MM.1S (cell line): ENCODE results near the gene HCST.

ENCODE experiments used
- DNase-seq: peaks from one replicate; pipeline ENCODE4 v3.0.0-alpha.2; 2015
- H2AFZ ChIP-seq: fragments of 300-600 bp; sonication (generic); 2 replicates; pipeline ENCODE4 v1.6.0; 2016; ENCODE audit warnings: antibody characterized with exemption, low read length
- H3F3A ChIP-seq: fragments of 300-600 bp; sonication (generic); 2 replicates; pipeline ENCODE4 v1.6.1; 2016; ENCODE audit warnings: mild to moderate bottlenecking, antibody characterized with exemption, low read length, moderate library complexity, mixed read lengths; ENCODE audit not compliant: insufficient read depth
- H3K27ac ChIP-seq: fragments of 300-600 bp; sonication (generic); 2 replicates; pipeline ENCODE4 v1.5.1; 2016; ENCODE audit warnings: mild to moderate bottlenecking, low read length
- H3K27me3 ChIP-seq: fragments of 300-600 bp; sonication (generic); replicated peaks from 2 replicates; pipeline ENCODE4 v1.6.0; 2016; ENCODE audit warnings: low read length; ENCODE audit not compliant: insufficient read depth
- H3K36me3 ChIP-seq: fragments of 300-600 bp; sonication (generic); replicated peaks from 2 replicates; pipeline ENCODE4 v1.6.1; 2016; ENCODE audit warnings: mild to moderate bottlenecking, low read length, mixed read lengths; ENCODE audit not compliant: insufficient read depth
- H3K4me1 ChIP-seq: fragments of 300-600 bp; sonication (generic); 2 replicates; pipeline ENCODE4 v1.6.1; 2016; ENCODE audit warnings: low read length, mixed read lengths
- H3K4me2 ChIP-seq: fragments of 300-600 bp; sonication (generic); 2 replicates; pipeline ENCODE4 v1.6.0; 2016; ENCODE audit warnings: low read depth, low read length
- H3K4me3 ChIP-seq: fragments of 300-600 bp; sonication (generic); 2 replicates; pipeline ENCODE4 v1.5.1; 2016; ENCODE audit warnings: low read length, mixed read lengths
- H3K79me2 ChIP-seq: fragments of 300-600 bp; sonication (generic); 2 replicates; pipeline ENCODE4 v1.6.1; 2016; ENCODE audit warnings: mixed run types, low read length, mixed read lengths
- H3K9ac ChIP-seq: fragments of 300-600 bp; sonication (generic); 2 replicates; pipeline ENCODE4 v1.6.1; 2016; ENCODE audit warnings: low read length, mixed read lengths
- H3K9me2 ChIP-seq: fragments of 300-600 bp; sonication (generic); replicated peaks from 2 replicates; pipeline ENCODE4 v1.6.1; 2016; ENCODE audit warnings: mild to moderate bottlenecking, low read length, mixed read lengths; ENCODE audit not compliant: insufficient read depth
- H3K9me3 ChIP-seq: fragments of 300-600 bp; sonication (generic); replicated peaks from 2 replicates; pipeline ENCODE4 v1.6.1; 2016; ENCODE audit warnings: mild to moderate bottlenecking, low read length, mixed read lengths; ENCODE audit not compliant: insufficient read depth
- H4K20me1 ChIP-seq: fragments of 300-600 bp; sonication (generic); 2 replicates; pipeline ENCODE4 v1.6.1; 2016; ENCODE audit warnings: mild to moderate bottlenecking, low read length, moderate library complexity, mixed read lengths; ENCODE audit not compliant: insufficient read depth
- EZH2 ChIP-seq: fragments of 300-600 bp; sonication (generic); optimal IDR thresholded peaks from 2 replicates; pipeline ENCODE3; 2017; ENCODE audit warnings: low read depth, mild to moderate bottlenecking, antibody characterized with exemption, low read length, mixed read lengths
- EZH2phosphoT487 ChIP-seq: fragments of 300-600 bp; sonication (generic); IDR thresholded peaks from 2 replicates; pipeline ENCODE4 v1.6.1; 2018; ENCODE audit warnings: antibody characterized with exemption, low read length
- TF ChIP-seq, protein P1 (sequence below): fragments of 300-600 bp; sonication (generic); IDR thresholded peaks from 2 replicates; pipeline ENCODE4 v1.5.1; 2016; ENCODE audit warnings: antibody characterized with exemption, low read length, mixed read lengths

HCST gene

DNA sequence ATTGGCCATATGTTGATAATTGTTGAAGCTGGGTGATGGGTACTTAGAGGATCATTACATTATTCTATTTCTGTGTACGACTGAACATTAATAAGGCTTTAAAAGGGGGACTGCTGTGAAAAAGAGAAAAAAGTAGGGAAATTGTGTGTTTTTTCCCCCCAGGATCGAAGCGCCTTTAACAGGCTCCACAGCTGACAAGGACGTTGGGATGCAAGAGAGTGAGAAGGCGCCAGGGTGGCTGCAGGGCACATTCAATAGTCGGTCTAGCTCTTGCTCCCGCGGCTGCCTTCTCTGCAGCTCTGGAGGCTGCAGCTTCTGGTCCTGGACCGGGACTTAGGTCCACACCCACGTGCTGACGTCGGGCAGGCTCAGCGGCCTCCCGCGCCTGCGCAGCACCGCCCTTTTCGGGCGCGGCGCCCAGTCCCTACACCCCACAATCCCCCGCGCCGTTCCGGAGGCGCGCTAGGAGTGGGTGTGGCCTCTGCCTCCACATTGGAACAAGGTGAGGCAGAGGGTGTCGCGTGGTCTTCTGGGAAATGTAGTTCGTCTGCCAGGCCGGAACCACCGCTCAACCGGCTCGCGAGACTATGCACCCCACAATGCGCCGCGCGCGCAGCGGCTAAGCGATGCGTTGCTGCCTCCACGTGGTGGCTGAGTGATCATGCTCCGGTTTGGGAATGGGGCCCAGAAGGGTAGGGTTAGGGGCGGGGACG, 29.0 kb downstream of the HCST start:
- H2AFZ ChIP-seq = peak overlapping the region; percentile 78
- H3K9me3 ChIP-seq = no peaks in the 10 kb centered on the region
- H4K20me1 ChIP-seq = no peaks in the 10 kb centered on the region
- H3K9me2 ChIP-seq = no peaks in the 10 kb centered on the region
- peaks cover 16% of the 10 kb centered on the region; the same call in 1 of the 2 replicates for H3K4me1 ChIP-seq
- TF ChIP-seq EZH2 = no peak
- TF ChIP-seq, protein P1, sequence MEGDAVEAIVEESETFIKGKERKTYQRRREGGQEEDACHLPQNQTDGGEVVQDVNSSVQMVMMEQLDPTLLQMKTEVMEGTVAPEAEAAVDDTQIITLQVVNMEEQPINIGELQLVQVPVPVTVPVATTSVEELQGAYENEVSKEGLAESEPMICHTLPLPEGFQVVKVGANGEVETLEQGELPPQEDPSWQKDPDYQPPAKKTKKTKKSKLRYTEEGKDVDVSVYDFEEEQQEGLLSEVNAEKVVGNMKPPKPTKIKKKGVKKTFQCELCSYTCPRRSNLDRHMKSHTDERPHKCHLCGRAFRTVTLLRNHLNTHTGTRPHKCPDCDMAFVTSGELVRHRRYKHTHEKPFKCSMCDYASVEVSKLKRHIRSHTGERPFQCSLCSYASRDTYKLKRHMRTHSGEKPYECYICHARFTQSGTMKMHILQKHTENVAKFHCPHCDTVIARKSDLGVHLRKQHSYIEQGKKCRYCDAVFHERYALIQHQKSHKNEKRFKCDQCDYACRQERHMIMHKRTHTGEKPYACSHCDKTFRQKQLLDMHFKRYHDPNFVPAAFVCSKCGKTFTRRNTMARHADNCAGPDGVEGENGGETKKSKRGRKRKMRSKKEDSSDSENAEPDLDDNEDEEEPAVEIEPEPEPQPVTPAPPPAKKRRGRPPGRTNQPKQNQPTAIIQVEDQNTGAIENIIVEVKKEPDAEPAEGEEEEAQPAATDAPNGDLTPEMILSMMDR = peak; percentile 96
- H3F3A ChIP-seq = peaks cover 3% of the 10 kb centered on the region; the same call in 1 of the 2 replicates
- peak; percentile 100 for DNase-seq
- no peak overlapping the region for H3K27ac ChIP-seq
- H3K27me3 ChIP-seq = peaks cover 21% of the 10 kb centered on the region
- H3K79me2 ChIP-seq = no peaks in the 10 kb centered on the region
- no peaks in the 10 kb centered on the region for H3K36me3 ChIP-seq
- H3K9ac ChIP-seq = peak overlapping the region; percentile 11; the same call in 1 of the 2 replicates
- H3K4me2 ChIP-seq = peak overlapping the region; percentile 71
- H3K4me3 ChIP-seq = peak overlapping the region; percentile 39

DNA sequence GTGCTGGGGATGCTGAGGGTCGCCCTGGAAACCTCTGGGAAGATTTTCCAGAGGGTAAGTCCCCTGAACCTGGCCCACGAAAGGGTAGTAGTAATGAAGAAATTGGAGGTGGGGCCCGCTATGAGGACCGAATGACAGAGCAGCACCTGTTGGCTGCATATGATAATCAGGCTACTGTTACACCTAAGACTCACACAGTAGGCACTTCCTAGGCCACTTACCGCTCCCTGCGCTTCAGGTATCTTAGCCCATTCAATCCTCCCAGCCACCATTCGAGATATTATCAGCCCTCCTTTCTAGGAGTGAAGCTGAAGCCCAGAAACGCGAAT, 29.5 kb downstream of the HCST start:
- Histone ChIP-seq H3K9me3 (no peaks in the 10 kb centered on the region), H3F3A (peaks cover 3% of the 10 kb centered on the region; the same call in 1 of the 2 replicates), H3K9ac (no peak overlapping the region), H3K27me3 (peaks cover 16% of the 10 kb centered on the region), H3K4me1 (peaks cover 16% of the 10 kb centered on the region; the same call in 1 of the 2 replicates), H3K79me2 (no peaks in the 10 kb centered on the region), H4K20me1 (no peaks in the 10 kb centered on the region), H2AFZ (peak overlapping the region; percentile 69), H3K9me2 (no peaks in the 10 kb centered on the region), H3K27ac (no peak overlapping the region), H3K4me2 (peak overlapping the region; percentile 57), H3K4me3 (peak overlapping the region; percentile 35), H3K36me3 (no peaks in the 10 kb centered on the region)
- DNase-seq = no peak
- TF ChIP-seq EZH2phosphoT487 (no peak), EZH2 (no peak)
- TF ChIP-seq, protein P1 = no peak

DNA sequence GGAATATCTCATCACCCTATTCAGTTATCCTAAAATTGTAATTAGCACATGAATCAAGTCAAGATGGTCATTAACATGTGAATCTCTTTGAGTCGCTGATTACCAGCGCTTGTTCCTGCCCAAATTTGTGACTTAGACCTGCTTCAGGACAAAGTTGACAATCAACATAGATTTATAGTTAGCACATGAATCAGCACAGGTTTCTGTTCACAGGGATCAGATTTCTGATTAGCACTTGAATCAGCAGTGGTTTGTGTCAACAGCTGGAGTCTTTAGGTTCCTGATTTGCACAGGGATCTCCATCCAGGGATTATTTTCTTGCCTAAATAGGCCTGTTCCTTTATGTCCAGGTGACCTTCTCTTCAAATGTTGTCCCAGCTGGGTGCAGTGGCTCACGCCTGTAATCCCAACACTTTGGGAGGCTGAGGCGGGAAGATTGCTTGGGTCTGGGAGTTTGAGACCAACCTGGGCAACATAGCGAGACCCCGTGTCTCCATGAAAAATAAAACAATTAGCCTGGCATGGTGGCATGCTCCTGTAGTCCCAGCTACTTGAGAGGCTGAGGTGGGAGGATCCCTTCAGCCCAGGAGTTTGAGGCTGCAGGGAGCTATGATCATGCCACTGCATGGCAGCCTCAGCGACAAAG, 30.1 kb downstream of the HCST start:
- no peak for DNase-seq
- TF ChIP-seq EZH2 = no peak
- TF ChIP-seq EZH2phosphoT487 = no peak
- TF ChIP-seq, protein P1 = no peak
- H3K27ac ChIP-seq = no peak overlapping the region
- no peaks in the 10 kb centered on the region for H3K79me2 ChIP-seq
- no peaks in the 10 kb centered on the region for H3K9me2 ChIP-seq
- no peak overlapping the region for H3K9ac ChIP-seq
- no peaks in the 10 kb centered on the region for H3K36me3 ChIP-seq
- peak overlapping the region; percentile 57; the same call in 1 of the 2 replicates for H3K4me2 ChIP-seq
- H3F3A ChIP-seq = peaks cover 3% of the 10 kb centered on the region; the same call in 1 of the 2 replicates
- no peaks in the 10 kb centered on the region for H3K9me3 ChIP-seq
- H3K4me3 ChIP-seq = no peak overlapping the region
- peaks cover 11% of the 10 kb centered on the region; the same call in 1 of the 2 replicates for H3K27me3 ChIP-seq
- no peaks in the 10 kb centered on the region for H4K20me1 ChIP-seq
- peaks cover 16% of the 10 kb centered on the region; the same call in 1 of the 2 replicates for H3K4me1 ChIP-seq
- peak overlapping the region; percentile 69 for H2AFZ ChIP-seq
